Measurements from ENCODE around the gene ADGRA1. TPM values are rescaled to one million over a fixed set of nuclear protein-coding genes. Genes with fewer than 3 reads are reported as not detected.

ADGRA1 gene
- polyA plus RNA-seq, 3 donors: not detected

- 87% methylated on average over 25 of the region's 26 CpGs for WGBS (ENCODE audit: insufficient coverage)
- H3K4me1 Mint-ChIP-seq: no peaks in the 10 kb centered on the region
- Histone ChIP-seq H3K4me2 (replicated peaks; ENCODE audit: extremely low read depth, low read length, poor library complexity, severe bottlenecking) (no peak overlapping the region), H3K27me3 (ENCODE audit: control insufficient read depth in 2 of 2, insufficient read depth in 2 of 2, low read length in 2 of 2) (peaks cover 13 to 23% of the 10 kb centered on the region in 2 donors), H3K4me3 (replicated peaks in 1 of 3; ENCODE audit: low read depth in 2 of 3, low read length in 3 of 3) (no peak overlapping the region), H3K36me3 (replicated peaks in 1 of 2; ENCODE audit: control insufficient read depth in 1 of 2, insufficient read depth in 2 of 2, low read length in 2 of 2) (no peaks in the 10 kb centered on the region), H3K4me1 (ENCODE audit: control insufficient read depth in 1 of 2, insufficient read depth in 2 of 2, low read length in 2 of 2) (peaks cover 0 to 3% of the 10 kb centered on the region in 2 donors), H3K9me3 (replicated peaks in 1 of 2; ENCODE audit: control insufficient read depth in 1 of 2, insufficient read depth in 1 of 2, low read length in 2 of 2) (no peaks in the 10 kb centered on the region), H2AFZ (ENCODE audit: insufficient read depth, low read depth, low read length, poor library complexity, severe bottlenecking) (no peak overlapping the region), H4K20me1 (ENCODE audit: insufficient read depth, low read length) (no peaks in the 10 kb centered on the region), H3K79me2 (ENCODE audit: insufficient read depth, low read length) (no peaks in the 10 kb centered on the region), H3K27ac (ENCODE audit: low read depth in 1 of 2, low read length in 2 of 2) (no peak overlapping the region), H3K9ac (ENCODE audit: insufficient read depth, low read length, poor library complexity, severe bottlenecking) (no peak overlapping the region)
- no peak for TF ChIP-seq CTCF (IDR thresholded peaks at IDR 0.05)
- H3K4me3 Mint-ChIP-seq: no peak overlapping the region
- DNase-seq: no peak
- intact Hi-C loops (cut with micrococcal nuclease): no loop called here
- H3K36me3 Mint-ChIP-seq: no peaks in the 10 kb centered on the region
- no peak overlapping the region for H3K27ac Mint-ChIP-seq
- H3K9me3 Mint-ChIP-seq: peaks cover 0 to 8% (median 2%) of the 10 kb centered on the region in 7 donors
- peaks cover 24 to 41% (median 38%) of the 10 kb centered on the region in 3 donors for H3K27me3 Mint-ChIP-seq (ENCODE audit: low read depth in 3 of 3)
These were observed 77.3 kb downstream of the ADGRA1 start for GRCh38 chr10:133164816-133165555.

DNA sequence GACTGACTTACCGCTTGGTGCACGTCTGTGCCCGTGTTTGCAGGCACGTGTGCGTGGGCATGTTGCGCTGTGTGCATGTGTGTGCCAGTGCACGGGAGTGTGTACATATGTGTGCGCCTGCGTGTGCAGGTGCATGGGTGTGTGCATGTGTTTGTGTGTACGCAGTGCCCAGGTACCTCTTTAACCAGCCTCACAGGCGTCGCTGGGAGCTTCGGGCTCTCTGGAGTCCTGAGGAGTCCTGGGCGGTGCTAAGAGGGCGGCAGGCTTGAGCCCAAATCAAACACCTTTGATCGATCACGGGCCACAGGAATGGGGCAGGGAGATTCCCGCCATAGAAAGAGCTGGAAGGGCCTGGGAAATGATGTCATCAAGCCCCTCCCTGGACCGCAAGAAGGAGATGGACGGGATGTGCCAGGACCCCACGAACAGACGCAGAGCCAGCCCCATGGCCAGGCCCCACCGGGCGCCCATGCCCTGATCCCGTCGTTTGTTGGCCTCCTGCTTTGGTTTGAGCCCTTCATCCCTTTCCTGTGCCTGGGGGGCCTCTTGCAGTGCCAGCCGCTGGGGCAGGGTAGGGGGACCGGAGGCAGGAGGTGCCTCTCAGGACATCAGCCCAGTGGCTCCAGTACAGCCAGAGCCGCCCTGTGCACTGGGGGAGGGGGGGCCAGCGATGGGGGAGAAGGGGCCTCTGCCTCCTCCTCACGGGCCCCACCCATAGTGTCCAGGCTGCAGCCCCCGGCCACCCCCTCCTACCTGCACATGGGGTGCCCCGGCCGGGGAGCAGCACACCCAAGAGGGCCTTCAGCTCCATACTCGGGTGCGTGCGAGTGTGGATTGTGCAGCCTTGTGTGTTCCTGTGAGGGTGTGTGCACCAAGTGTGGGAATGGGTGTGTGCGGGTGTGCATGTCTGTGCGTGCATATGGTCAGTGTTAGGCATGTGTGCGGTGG, 78.1 kb downstream of the ADGRA1 start:
- H4K20me1 ChIP-seq (ENCODE audit: insufficient read depth, low read length): no peaks in the 10 kb centered on the region
- H3K79me2 ChIP-seq (ENCODE audit: insufficient read depth, low read length): no peaks in the 10 kb centered on the region
- H3K27ac ChIP-seq (ENCODE audit: low read depth in 1 of 2, low read length in 2 of 2): no peak overlapping the region
- no peaks in the 10 kb centered on the region for H3K36me3 ChIP-seq (replicated peaks in 1 of 2; ENCODE audit: control insufficient read depth in 1 of 2, insufficient read depth in 2 of 2, low read length in 2 of 2)
- 96% methylated on average over 29 of the region's 40 CpGs for whole genome bisulfite sequencing (ENCODE audit: insufficient coverage)
- H3K9me3 Mint-ChIP-seq: peaks cover 0 to 8% (median 2%) of the 10 kb centered on the region in 7 donors
- no peaks in the 10 kb centered on the region for H3K9me3 ChIP-seq (replicated peaks in 1 of 2; ENCODE audit: control insufficient read depth in 1 of 2, insufficient read depth in 1 of 2, low read length in 2 of 2)
- H2AFZ ChIP-seq (ENCODE audit: insufficient read depth, low read depth, low read length, poor library complexity, severe bottlenecking): no peak overlapping the region
- no peak overlapping the region for H3K4me3 Mint-ChIP-seq
- no peak for DNase-seq
- peaks cover 8 to 17% of the 10 kb centered on the region in 2 donors for H3K27me3 ChIP-seq (ENCODE audit: control insufficient read depth in 2 of 2, insufficient read depth in 2 of 2, low read length in 2 of 2)
- no peaks in the 10 kb centered on the region for H3K4me1 ChIP-seq (ENCODE audit: control insufficient read depth in 1 of 2, insufficient read depth in 2 of 2, low read length in 2 of 2)
- no peak overlapping the region for H3K9ac ChIP-seq (ENCODE audit: insufficient read depth, low read length, poor library complexity, severe bottlenecking)
- intact Hi-C loops (cut with micrococcal nuclease): no loop called here
- H3K4me1 Mint-ChIP-seq: no peaks in the 10 kb centered on the region
- no peak overlapping the region for H3K4me3 ChIP-seq (replicated peaks in 1 of 3; ENCODE audit: low read depth in 2 of 3, low read length in 3 of 3)
- no peak for TF ChIP-seq CTCF (IDR thresholded peaks at IDR 0.05)
- H3K4me2 ChIP-seq (replicated peaks; ENCODE audit: extremely low read depth, low read length, poor library complexity, severe bottlenecking): no peak overlapping the region
- peaks cover 21 to 39% (median 34%) of the 10 kb centered on the region in 3 donors for H3K27me3 Mint-ChIP-seq (ENCODE audit: low read depth in 3 of 3)
- no peaks in the 10 kb centered on the region for H3K36me3 Mint-ChIP-seq
- H3K27ac Mint-ChIP-seq: no peak overlapping the region

Data from CD14-positive monocyte (primary cell).